Nephron progenitor cell (in vitro differentiated cells): ENCODE data around the gene YAP1.

Experiments
- DNase-seq: peaks from one replicate; pipeline ENCODE4 v3.0.0; 2021
- H3K27ac Mint-ChIP-seq: 2 replicates; pipeline ENCODE4 v1.8.0; 2021; ENCODE audit warnings: mild to moderate bottlenecking, moderate library complexity, mixed read lengths
- H3K27me3 Mint-ChIP-seq: 2 replicates; pipeline ENCODE4 v1.8.0; 2021; ENCODE audit warnings: mild to moderate bottlenecking, low read depth, mixed read lengths; ENCODE audit not compliant: poor library complexity
- H3K36me3 Mint-ChIP-seq: 2 replicates; pipeline ENCODE4 v1.8.0; 2021; ENCODE audit warnings: low read depth, mixed read lengths
- H3K4me1 Mint-ChIP-seq: 2 replicates; pipeline ENCODE4 v1.8.0; 2021; ENCODE audit warnings: mixed read lengths
- H3K4me3 Mint-ChIP-seq: 2 replicates; pipeline ENCODE4 v1.8.0; 2021; ENCODE audit warnings: mild to moderate bottlenecking, moderate library complexity, mixed read lengths
- H3K9me3 Mint-ChIP-seq: 2 replicates; pipeline ENCODE4 v1.8.0; 2021; ENCODE audit warnings: mild to moderate bottlenecking, moderate library complexity, mixed read lengths
- CTCF ChIP-seq: fragments of 200-600 bp; sonication (generic); IDR thresholded peaks from 2 replicates; pipeline ENCODE4 v1.5.0; 2021; ENCODE audit warnings: antibody characterized with exemption

The YAP1 gene

DNA sequence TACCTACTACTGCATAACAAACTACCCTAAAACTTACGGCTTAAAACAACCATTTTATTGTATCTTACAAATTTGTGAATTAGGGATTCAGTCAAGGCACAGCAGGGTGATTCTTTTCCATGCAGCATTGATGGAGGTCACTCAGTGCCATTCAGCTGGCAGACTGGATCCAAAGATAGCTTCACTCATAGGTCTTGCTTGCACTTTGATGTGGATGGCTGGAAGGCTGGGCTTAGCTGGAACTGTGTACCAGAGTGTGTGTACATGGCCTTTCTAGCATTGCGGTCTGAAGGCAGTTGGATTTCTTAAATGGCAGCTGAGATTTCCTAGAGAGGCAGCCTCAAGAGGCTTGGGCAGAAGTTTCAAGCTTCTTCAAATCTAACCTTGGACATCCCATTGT lies 25.0 kb downstream of the YAP1 start:
- H3K9me3 Mint-ChIP-seq = peaks cover 23% of the 10 kb centered on the region
- no peak for DNase-seq
- H3K4me3 Mint-ChIP-seq = no peak overlapping the region
- H3K36me3 Mint-ChIP-seq = peaks cover 91% of the 10 kb centered on the region
- TF ChIP-seq CTCF = no peak
- peaks cover 9% of the 10 kb centered on the region for H3K4me1 Mint-ChIP-seq
- peaks cover 3% of the 10 kb centered on the region for H3K27me3 Mint-ChIP-seq
- no peak overlapping the region for H3K27ac Mint-ChIP-seq

GRCh38 chr11:102138223-102138622 lies 28.0 kb downstream of the YAP1 start:
- Mint-ChIP-seq H3K27me3 (peaks cover 3% of the 10 kb centered on the region), H3K36me3 (peaks cover 87% of the 10 kb centered on the region), H3K27ac (peak overlapping the region; percentile 10), H3K9me3 (peaks cover 18% of the 10 kb centered on the region), H3K4me3 (no peak overlapping the region), H3K4me1 (peaks cover 17% of the 10 kb centered on the region)
- TF ChIP-seq CTCF = no peak
- DNase-seq = no peak

- Mint-ChIP-seq H3K4me3 (no peak overlapping the region), H3K27ac (no peak overlapping the region), H3K36me3 (peaks cover 83% of the 10 kb centered on the region), H3K27me3 (peaks cover 3% of the 10 kb centered on the region), H3K9me3 (peaks cover 18% of the 10 kb centered on the region), H3K4me1 (peaks cover 22% of the 10 kb centered on the region)
- no peak for DNase-seq
- TF ChIP-seq CTCF = no peak
Measured at GRCh38 chr11:102138670-102139069, 28.4 kb downstream of the YAP1 start.

DNA sequence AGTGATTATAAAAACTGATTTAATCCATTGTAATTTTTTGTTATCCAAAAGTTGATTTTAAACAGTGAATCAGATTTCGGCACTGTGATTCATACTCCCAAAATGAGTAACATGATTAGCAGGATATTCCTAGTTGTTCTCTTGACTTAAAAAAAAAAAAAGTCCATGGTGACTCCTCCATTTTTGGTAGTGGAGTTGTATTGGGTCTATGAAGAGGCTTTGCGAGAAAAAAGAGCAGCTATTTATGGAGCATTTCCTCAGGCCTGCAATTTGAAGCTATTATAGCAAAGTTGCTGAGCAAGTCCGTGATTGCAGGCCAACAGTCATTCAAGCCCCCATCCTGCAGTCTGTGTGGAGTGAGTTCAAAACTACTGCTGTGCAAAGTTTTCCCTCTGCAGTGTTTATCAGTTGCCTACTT lies 28.8 kb downstream of the YAP1 start:
- H3K27me3 Mint-ChIP-seq = peaks cover 3% of the 10 kb centered on the region
- TF ChIP-seq CTCF = no peak
- H3K36me3 Mint-ChIP-seq = peaks cover 80% of the 10 kb centered on the region
- H3K27ac Mint-ChIP-seq = no peak overlapping the region
- no peak overlapping the region for H3K4me3 Mint-ChIP-seq
- DNase-seq = no peak
- H3K4me1 Mint-ChIP-seq = peaks cover 26% of the 10 kb centered on the region
- H3K9me3 Mint-ChIP-seq = peaks cover 18% of the 10 kb centered on the region

- Mint-ChIP-seq H3K36me3 (peaks cover 63% of the 10 kb centered on the region), H3K27me3 (no peaks in the 10 kb centered on the region), H3K27ac (peak overlapping the region; percentile 92), H3K9me3 (peaks cover 11% of the 10 kb centered on the region), H3K4me3 (no peak overlapping the region), H3K4me1 (peaks cover 59% of the 10 kb centered on the region)
- no peak for DNase-seq
- TF ChIP-seq CTCF = no peak
Measured at GRCh38 chr11:102142333-102142732, 32.1 kb downstream of the YAP1 start.

GRCh38 chr11:102143867-102144266 lies 33.6 kb downstream of the YAP1 start:
- H3K27ac Mint-ChIP-seq = peak overlapping the region; percentile 97

More at GRCh38 chr11:102143867-102144266, 33.6 kb downstream of the YAP1 start:
- Mint-ChIP-seq H3K4me1 (peaks cover 66% of the 10 kb centered on the region), H3K4me3 (peak overlapping the region; percentile 13), H3K27me3 (no peaks in the 10 kb centered on the region), H3K36me3 (peaks cover 61% of the 10 kb centered on the region), H3K9me3 (no peaks in the 10 kb centered on the region)
- TF ChIP-seq CTCF = no peak
- DNase-seq = no peak
